ENCODE results near the gene EPHB2.

DNA sequence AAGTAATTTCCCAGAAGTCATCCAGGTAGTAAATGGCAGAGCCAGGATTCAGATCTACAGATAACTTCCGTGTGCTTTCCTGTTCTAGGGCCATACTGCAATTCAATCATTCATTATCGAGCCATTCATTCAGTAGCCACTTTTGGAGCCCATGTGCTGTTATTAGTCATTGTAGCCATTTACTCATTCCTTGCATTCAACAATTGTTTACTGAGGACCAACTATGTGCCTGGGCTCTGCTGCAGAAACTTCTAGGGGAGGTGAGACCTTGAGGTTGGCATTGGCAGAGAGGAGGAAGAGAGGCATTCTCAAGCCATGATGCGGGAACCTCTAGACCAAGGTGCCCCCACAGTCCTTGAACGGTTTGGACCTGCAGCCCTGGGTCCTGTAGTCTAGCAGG is 27.9 kb downstream of the EPHB2 start:
- TF ChIP-seq, protein P1, sequence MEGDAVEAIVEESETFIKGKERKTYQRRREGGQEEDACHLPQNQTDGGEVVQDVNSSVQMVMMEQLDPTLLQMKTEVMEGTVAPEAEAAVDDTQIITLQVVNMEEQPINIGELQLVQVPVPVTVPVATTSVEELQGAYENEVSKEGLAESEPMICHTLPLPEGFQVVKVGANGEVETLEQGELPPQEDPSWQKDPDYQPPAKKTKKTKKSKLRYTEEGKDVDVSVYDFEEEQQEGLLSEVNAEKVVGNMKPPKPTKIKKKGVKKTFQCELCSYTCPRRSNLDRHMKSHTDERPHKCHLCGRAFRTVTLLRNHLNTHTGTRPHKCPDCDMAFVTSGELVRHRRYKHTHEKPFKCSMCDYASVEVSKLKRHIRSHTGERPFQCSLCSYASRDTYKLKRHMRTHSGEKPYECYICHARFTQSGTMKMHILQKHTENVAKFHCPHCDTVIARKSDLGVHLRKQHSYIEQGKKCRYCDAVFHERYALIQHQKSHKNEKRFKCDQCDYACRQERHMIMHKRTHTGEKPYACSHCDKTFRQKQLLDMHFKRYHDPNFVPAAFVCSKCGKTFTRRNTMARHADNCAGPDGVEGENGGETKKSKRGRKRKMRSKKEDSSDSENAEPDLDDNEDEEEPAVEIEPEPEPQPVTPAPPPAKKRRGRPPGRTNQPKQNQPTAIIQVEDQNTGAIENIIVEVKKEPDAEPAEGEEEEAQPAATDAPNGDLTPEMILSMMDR (conservative IDR thresholded peaks at IDR 0.05; ENCODE audit: low read length), result no peak
- no peak for TF ChIP-seq EZH2phosphoT487 (IDR thresholded peaks at IDR 0.05; ENCODE audit: borderline replicate concordance, low read depth, low read length)
